ENCODE data around the gene MTG2.

- TF ChIP-seq CTCF (IDR thresholded peaks at IDR 0.05) (no peak), POLR2AphosphoS5 (IDR thresholded peaks at IDR 0.05; ENCODE audit: insufficient read depth in 1 of 2, low read depth in 1 of 2) (no peak)
Observed at GRCh38 chr20:62217913-62218773, 35.3 kb downstream of the MTG2 start.
